Subcutaneous abdominal adipose tissue (tissue), 5 donors: ENCODE results near the gene RAB40C.

ENCODE experiments used
- H3K27ac ChIP-seq: one replicate; pipeline ENCODE4 v1.7.0; 2013; ENCODE audit warnings: low read depth, mild to moderate bottlenecking, inconsistent platforms, low read length, moderate library complexity
- H3K27me3 ChIP-seq, 5 donors: one replicate each; pipeline ENCODE4 v1.7.0; 2013; ENCODE audit warnings: low read length in 5 of 5, inconsistent platforms in 1 of 5; ENCODE audit not compliant: control insufficient read depth in 5 of 5, insufficient read depth in 4 of 5
- H3K36me3 ChIP-seq, 5 donors: one replicate each; pipeline ENCODE4 v1.7.0; 2013; ENCODE audit warnings: low read length in 5 of 5; ENCODE audit not compliant: control insufficient read depth in 5 of 5, insufficient read depth in 5 of 5
- H3K4me1 ChIP-seq, 5 donors: one replicate each; pipeline ENCODE4 v1.7.0; 2013; ENCODE audit warnings: low read length in 5 of 5, mild to moderate bottlenecking in 3 of 5, moderate library complexity in 1 of 5; ENCODE audit not compliant: control insufficient read depth in 5 of 5, insufficient read depth in 5 of 5
- H3K4me3 ChIP-seq, 5 donors: one replicate each; pipeline ENCODE4 v1.7.0; 2013; ENCODE audit warnings: low read length in 5 of 5, low read depth in 1 of 5
- H3K9ac ChIP-seq, 5 donors: one replicate each; pipeline ENCODE4 v1.7.0; 2013; ENCODE audit warnings: low read length in 5 of 5, mild to moderate bottlenecking in 4 of 5, moderate library complexity in 3 of 5
- H3K9me3 ChIP-seq, 5 donors: one replicate each; pipeline ENCODE4 v1.7.0; 2013; ENCODE audit warnings: low read length in 5 of 5; ENCODE audit not compliant: control insufficient read depth in 5 of 5
- donor health status: healthy.
- donor health status: healthy.
- donor health status: healthy.
- donor health status: healthy.
- donor health status: healthy.

The RAB40C gene

GRCh38 chr16:610513-611381 lies 20.9 kb downstream of the RAB40C start:
- peaks cover 0 to 11% (median 4%) of the 10 kb centered on the region in 5 donors for H3K36me3 ChIP-seq
- H3K27ac ChIP-seq: no peak overlapping the region
- H3K9me3 ChIP-seq: no peaks in the 10 kb centered on the region
- no peak overlapping the region for H3K4me3 ChIP-seq
- no peaks in the 10 kb centered on the region for H3K27me3 ChIP-seq
- H3K4me1 ChIP-seq: peaks cover 0 to 4% (median 0%) of the 10 kb centered on the region in 5 donors
- no peak overlapping the region for H3K9ac ChIP-seq

GRCh38 chr16:615122-615521 lies 25.3 kb downstream of the RAB40C start:
- Histone ChIP-seq H3K36me3 (peaks cover 0 to 16% (median 8%) of the 10 kb centered on the region in 5 donors), H3K4me3 (no peak overlapping the region), H3K27ac (no peak overlapping the region), H3K27me3 (no peaks in the 10 kb centered on the region), H3K4me1 (peaks cover 0 to 7% (median 0%) of the 10 kb centered on the region in 5 donors), H3K9ac (no peak overlapping the region), H3K9me3 (no peaks in the 10 kb centered on the region)

GRCh38 chr16:616733-617586 lies 27.1 kb downstream of the RAB40C start:
- Histone ChIP-seq H3K36me3 (peaks cover 0 to 23% (median 8%) of the 10 kb centered on the region in 5 donors), H3K4me1 (peaks cover 0 to 8% (median 0%) of the 10 kb centered on the region in 5 donors), H3K9me3 (no peaks in the 10 kb centered on the region), H3K27me3 (no peaks in the 10 kb centered on the region), H3K27ac (no peak overlapping the region), H3K9ac (no peak overlapping the region), H3K4me3 (no peak overlapping the region)

GRCh38 chr16:617855-618254 lies 28.0 kb downstream of the RAB40C start:
- Histone ChIP-seq H3K27ac (no peak overlapping the region), H3K27me3 (no peaks in the 10 kb centered on the region), H3K9ac (no peak overlapping the region), H3K36me3 (peaks cover 0 to 23% (median 8%) of the 10 kb centered on the region in 5 donors), H3K4me1 (peaks cover 0 to 12% (median 0%) of the 10 kb centered on the region in 5 donors), H3K4me3 (no peak overlapping the region), H3K9me3 (no peaks in the 10 kb centered on the region)

- Histone ChIP-seq H3K27me3 (no peaks in the 10 kb centered on the region), H3K27ac (no peak overlapping the region), H3K4me1 (peaks cover 0 to 12% (median 0%) of the 10 kb centered on the region in 5 donors), H3K9me3 (no peaks in the 10 kb centered on the region), H3K9ac (no peak overlapping the region), H3K4me3 (no peak overlapping the region), H3K36me3 (peaks cover 0 to 18% (median 3%) of the 10 kb centered on the region in 5 donors)
Observed at GRCh38 chr16:619476-620100, 29.7 kb downstream of the RAB40C start.

- Histone ChIP-seq H3K4me3 (no peak overlapping the region), H3K4me1 (peaks cover 0 to 12% (median 0%) of the 10 kb centered on the region in 5 donors), H3K9ac (no peak overlapping the region), H3K27me3 (no peaks in the 10 kb centered on the region), H3K36me3 (peaks cover 0 to 30% (median 8%) of the 10 kb centered on the region in 5 donors), H3K9me3 (no peaks in the 10 kb centered on the region), H3K27ac (no peak overlapping the region)
Observed at GRCh38 chr16:620700-621525, 31.0 kb downstream of the RAB40C start.

GRCh38 chr16:621526-622105 lies 31.8 kb downstream of the RAB40C start:
- Histone ChIP-seq H3K4me1 (peaks cover 0 to 19% (median 0%) of the 10 kb centered on the region in 5 donors), H3K9ac (no peak overlapping the region), H3K9me3 (no peaks in the 10 kb centered on the region), H3K4me3 (no peak overlapping the region), H3K27me3 (no peaks in the 10 kb centered on the region), H3K36me3 (peaks cover 0 to 35% (median 8%) of the 10 kb centered on the region in 5 donors), H3K27ac (no peak overlapping the region)

- H3K4me3 ChIP-seq: no peak overlapping the region
- no peak overlapping the region for H3K27ac ChIP-seq
- H3K9ac ChIP-seq: no peak overlapping the region
- H3K9me3 ChIP-seq: no peaks in the 10 kb centered on the region
- H3K36me3 ChIP-seq: peaks cover 0 to 38% (median 10%) of the 10 kb centered on the region in 5 donors
- peaks cover 0 to 29% (median 0%) of the 10 kb centered on the region in 5 donors for H3K4me1 ChIP-seq
- no peaks in the 10 kb centered on the region for H3K27me3 ChIP-seq
Observed at GRCh38 chr16:622920-623280, 33.0 kb downstream of the RAB40C start.

- Histone ChIP-seq H3K27ac (no peak overlapping the region), H3K36me3 (peaks cover 0 to 44% (median 17%) of the 10 kb centered on the region in 5 donors), H3K9ac (peak overlapping the region in 1 of 5 donors; percentile 13)
Observed at GRCh38 chr16:624526-625070, 34.7 kb downstream of the RAB40C start.

More at GRCh38 chr16:624526-625070, 34.7 kb downstream of the RAB40C start:
- H3K4me1 ChIP-seq: peaks cover 0 to 36% (median 4%) of the 10 kb centered on the region in 5 donors
- no peaks in the 10 kb centered on the region for H3K9me3 ChIP-seq
- H3K27me3 ChIP-seq: no peaks in the 10 kb centered on the region
- no peak overlapping the region for H3K4me3 ChIP-seq
